GM12891 (cell line): ENCODE data around the gene RASIP1.

Experiments used
- POLR2A ChIP-seq: IDR thresholded peaks from 2 replicates; pipeline ENCODE4 v1.6.1; 2011; ENCODE audit warnings: low read depth, low read length, control low read depth
- SPI1 ChIP-seq: IDR thresholded peaks from 2 replicates; pipeline ENCODE4 v1.6.1; 2011; ENCODE audit warnings: low read depth, low read length, control low read depth

DNA sequence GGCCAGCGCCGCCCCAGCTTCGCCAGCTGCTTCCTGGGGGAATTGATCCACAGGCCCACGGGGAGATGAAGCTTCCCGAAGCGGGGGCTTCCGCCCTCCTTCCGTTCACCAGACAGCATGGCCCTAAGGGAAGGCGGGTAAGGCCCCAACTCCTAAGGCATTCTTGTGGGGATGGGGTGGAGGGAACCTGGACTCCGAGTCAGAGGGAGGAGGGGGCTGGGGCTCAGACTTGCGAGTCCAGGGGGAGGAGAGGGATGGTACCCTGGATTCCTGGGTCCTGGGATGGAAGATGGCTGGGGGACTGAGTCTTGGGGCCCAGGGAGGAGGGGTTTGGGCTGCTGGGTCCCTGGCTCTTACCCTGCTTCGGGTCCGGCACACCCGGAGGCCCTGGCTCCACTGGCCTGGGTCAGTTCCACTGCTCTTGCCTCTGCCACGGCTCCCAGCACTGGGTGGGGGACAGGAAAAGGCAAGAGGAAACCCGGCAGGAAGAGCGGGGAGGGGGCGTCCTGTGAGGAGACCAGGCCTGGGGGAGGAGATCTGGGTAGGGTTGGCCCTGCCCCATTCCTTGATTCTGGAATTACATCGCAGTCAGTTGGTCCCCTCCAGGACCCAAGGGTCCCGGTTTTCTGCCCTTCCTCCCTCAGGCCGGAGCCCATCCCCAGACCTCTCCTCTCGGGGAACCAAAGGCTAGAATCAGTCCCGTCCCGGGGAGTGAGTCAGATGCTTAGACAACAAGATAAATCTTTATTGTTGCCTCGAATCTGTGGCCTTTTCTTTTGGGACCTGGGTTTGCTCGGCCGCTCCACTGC, at the start of gene RASIP1:
- TF ChIP-seq SPI1 (no peak), POLR2A (no peak)
